Vagina (tissue), 2 donors: ENCODE results near the gene JAKMIP1. TPM values are rescaled to one million over a fixed set of nuclear protein-coding genes. Genes with fewer than 3 reads are reported as not detected.

Experiments
- DNase-seq, 2 donors: peaks; one replicate each; pipeline ENCODE4 v3.0.0-alpha.2; 2017; ENCODE audit errors: extremely low spot score in 2 of 2
- H3K27ac ChIP-seq: fragments of 200-600 bp; sonication (generic); one replicate; pipeline ENCODE4 v1.5.1; 2019
- H3K27me3 ChIP-seq: fragments of 200-600 bp; sonication (generic); one replicate; pipeline ENCODE4 v1.5.1; 2019
- H3K36me3 ChIP-seq, 2 donors: fragments of 200-600 bp; sonication (generic); one replicate each; pipeline ENCODE4 v1.5.1; 2017 to 2019
- H3K4me1 ChIP-seq: fragments of 200-600 bp; sonication (generic); one replicate; pipeline ENCODE4 v1.5.1; 2019
- H3K4me3 ChIP-seq, 2 donors: fragments of 200-600 bp; sonication (generic); 1 replicate in 1 of 2; 2 replicates in 1 of 2; pipeline ENCODE4 v1.5.1; 2016 to 2019
- H3K9me3 ChIP-seq: fragments of 200-600 bp; sonication (generic); one replicate; pipeline ENCODE4 v1.5.1; 2019
- CTCF ChIP-seq, 3 experiments: fragments of 450-650 bp in 2 of 3; fragments of 200-600 bp in 1 of 3; sonication (generic) in 1 of 3; IDR thresholded peaks; one replicate each; pipeline ENCODE4 v1.5.1; 2017 to 2019; ENCODE audit warnings: antibody characterized with exemption in 3 of 3, mild to moderate bottlenecking in 2 of 3, moderate library complexity in 2 of 3
- POLR2A ChIP-seq, 2 donors: fragments of 450-650 bp; IDR thresholded peaks; one replicate each; pipeline ENCODE4 v1.6.1; 2017; ENCODE audit warnings: antibody characterized with exemption in 2 of 2, mild to moderate bottlenecking in 2 of 2, moderate library complexity in 2 of 2
- POLR2AphosphoS5 ChIP-seq, 2 donors: sonication (generic); formaldehyde crosslinking; IDR thresholded peaks; one replicate each; pipeline ENCODE4 v1.9.0; 2017; ENCODE audit warnings: antibody characterized with exemption in 2 of 2, mild to moderate bottlenecking in 2 of 2, low read depth in 1 of 2; ENCODE audit not compliant: insufficient read depth in 1 of 2
- intact Hi-C: fragments of 100-400 bp; cut with DNase I; formaldehyde crosslinking; loops from one replicate; pipeline ENCODE4 v1.15.1; 2023
- total RNA-seq: library from RNA; depleted of rRNA; stranded (reverse); fragments of >200 nt; gene quantifications from one replicate; pipeline ENCODE4 v1.2.3, GENCODE V29; 2016

The JAKMIP1 gene
- total RNA-seq, 1 donor from 2014 or later = 5.2 TPM

GRCh38 chr4:6180841-6181631 lies 19.3 kb downstream of the JAKMIP1 start:
- intact Hi-C loops = no loop called here
- no peak for DNase-seq
- TF ChIP-seq CTCF (IDR thresholded peaks at IDR 0.05) (no peak), POLR2AphosphoS5 (IDR thresholded peaks at IDR 0.05; ENCODE audit: insufficient read depth in 1 of 2, low read depth in 1 of 2) (no peak), POLR2A (IDR thresholded peaks at IDR 0.05) (no peak)
- no peak overlapping the region for H3K4me3 ChIP-seq
- H3K27me3 ChIP-seq = no peaks in the 10 kb centered on the region
- H3K9me3 ChIP-seq = no peaks in the 10 kb centered on the region
- H3K36me3 ChIP-seq = no peaks in the 10 kb centered on the region
- no peaks in the 10 kb centered on the region for H3K4me1 ChIP-seq
- H3K27ac ChIP-seq = no peak overlapping the region

- Histone ChIP-seq H3K27me3 (no peaks in the 10 kb centered on the region), H3K4me1 (no peaks in the 10 kb centered on the region), H3K27ac (no peak overlapping the region), H3K4me3 (no peak overlapping the region), H3K36me3 (no peaks in the 10 kb centered on the region), H3K9me3 (no peaks in the 10 kb centered on the region)
- intact Hi-C loops = no loop called here
- no peak for DNase-seq
- TF ChIP-seq POLR2A (IDR thresholded peaks at IDR 0.05) (no peak), POLR2AphosphoS5 (IDR thresholded peaks at IDR 0.05; ENCODE audit: insufficient read depth in 1 of 2, low read depth in 1 of 2) (no peak), CTCF (IDR thresholded peaks at IDR 0.05) (no peak)
These were observed 21.0 kb downstream of the JAKMIP1 start for GRCh38 chr4:6179362-6179761.

- Histone ChIP-seq H3K4me3 (no peak overlapping the region), H3K36me3 (no peaks in the 10 kb centered on the region), H3K9me3 (no peaks in the 10 kb centered on the region), H3K4me1 (no peaks in the 10 kb centered on the region), H3K27ac (no peak overlapping the region), H3K27me3 (no peaks in the 10 kb centered on the region)
- intact Hi-C loops = no loop called here
- no peak for TF ChIP-seq POLR2AphosphoS5 (IDR thresholded peaks at IDR 0.05; ENCODE audit: insufficient read depth in 1 of 2, low read depth in 1 of 2)
- no peak for TF ChIP-seq POLR2A (IDR thresholded peaks at IDR 0.05)
- no peak for TF ChIP-seq CTCF (IDR thresholded peaks at IDR 0.05)
- no peak for DNase-seq
These were observed 21.6 kb downstream of the JAKMIP1 start for GRCh38 chr4:6178757-6179156.

- intact Hi-C loops = no loop called here
- H3K9me3 ChIP-seq = no peaks in the 10 kb centered on the region
- H3K4me1 ChIP-seq = no peaks in the 10 kb centered on the region
- no peak for TF ChIP-seq POLR2A (IDR thresholded peaks at IDR 0.05)
- TF ChIP-seq POLR2AphosphoS5 (IDR thresholded peaks at IDR 0.05; ENCODE audit: insufficient read depth in 1 of 2, low read depth in 1 of 2) = no peak
- TF ChIP-seq CTCF (IDR thresholded peaks at IDR 0.05) = no peak
- H3K4me3 ChIP-seq = no peak overlapping the region
- H3K27me3 ChIP-seq = no peaks in the 10 kb centered on the region
- DNase-seq = no peak
- no peak overlapping the region for H3K27ac ChIP-seq
- H3K36me3 ChIP-seq = no peaks in the 10 kb centered on the region
These were observed 22.7 kb downstream of the JAKMIP1 start for GRCh38 chr4:6177587-6178197.

- intact Hi-C loops = no loop called here
These were observed 24.9 kb downstream of the JAKMIP1 start for GRCh38 chr4:6175426-6175825.

More at GRCh38 chr4:6175426-6175825, 24.9 kb downstream of the JAKMIP1 start:
- Histone ChIP-seq H3K4me3 (no peak overlapping the region), H3K4me1 (no peaks in the 10 kb centered on the region), H3K36me3 (no peaks in the 10 kb centered on the region), H3K27me3 (no peaks in the 10 kb centered on the region), H3K27ac (no peak overlapping the region), H3K9me3 (no peaks in the 10 kb centered on the region)
- TF ChIP-seq POLR2A (IDR thresholded peaks at IDR 0.05) = no peak
- no peak for TF ChIP-seq POLR2AphosphoS5 (IDR thresholded peaks at IDR 0.05; ENCODE audit: insufficient read depth in 1 of 2, low read depth in 1 of 2)
- no peak for TF ChIP-seq CTCF (IDR thresholded peaks at IDR 0.05)
- DNase-seq = no peak
